Stomach (tissue), 4 donors: ENCODE results near the gene DTNBP1.

Source experiments
- EP300 ChIP-seq: sonication (generic); formaldehyde crosslinking; IDR thresholded peaks from one replicate; pipeline ENCODE4 v1.6.1; 2017; ENCODE audit warnings: antibody characterized with exemption
- POLR2A ChIP-seq, 4 donors: fragments of 450-650 bp; IDR thresholded peaks; one replicate each; pipeline ENCODE4 v1.6.1; 2016; ENCODE audit warnings: antibody characterized with exemption in 4 of 4, control low read depth in 2 of 4, mild to moderate bottlenecking in 1 of 4, moderate library complexity in 1 of 4
- POLR2AphosphoS5 ChIP-seq, 3 donors: sonication (generic); formaldehyde crosslinking; IDR thresholded peaks; one replicate each; pipeline ENCODE4 v1.6.1; 2016; ENCODE audit warnings: antibody characterized with exemption in 3 of 3
- TF ChIP-seq, protein P1 (sequence below), 7 experiments: fragments of 450-650 bp in 4 of 7; fragments of 200-600 bp in 3 of 7; sonication (generic) in 3 of 7; IDR thresholded peaks; one replicate each; pipeline ENCODE4 v1.5.1; 2016 to 2019; ENCODE audit warnings: antibody characterized with exemption in 7 of 7, control low read depth in 2 of 7, mild to moderate bottlenecking in 1 of 7

DNA sequence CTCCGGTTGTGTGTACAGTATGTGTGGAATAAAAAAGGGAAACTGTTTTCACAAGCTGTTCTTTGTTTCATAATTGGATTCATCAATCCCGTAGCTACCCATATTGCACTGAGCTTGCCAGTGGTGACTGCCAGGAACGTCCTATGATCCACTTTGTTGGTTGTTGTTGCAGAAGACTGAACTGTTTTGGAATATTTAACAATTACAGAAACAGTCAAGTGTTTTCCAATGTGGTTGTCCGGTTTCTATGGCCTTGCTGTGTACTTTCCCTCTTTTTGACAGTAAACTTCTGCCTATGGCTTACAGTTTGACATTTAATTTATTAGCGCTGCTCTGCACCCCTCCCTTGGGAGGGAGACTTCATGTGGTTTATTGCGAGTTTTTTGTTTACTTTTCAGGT, 141.2 kb downstream of the DTNBP1 start:
- TF ChIP-seq, protein P1, sequence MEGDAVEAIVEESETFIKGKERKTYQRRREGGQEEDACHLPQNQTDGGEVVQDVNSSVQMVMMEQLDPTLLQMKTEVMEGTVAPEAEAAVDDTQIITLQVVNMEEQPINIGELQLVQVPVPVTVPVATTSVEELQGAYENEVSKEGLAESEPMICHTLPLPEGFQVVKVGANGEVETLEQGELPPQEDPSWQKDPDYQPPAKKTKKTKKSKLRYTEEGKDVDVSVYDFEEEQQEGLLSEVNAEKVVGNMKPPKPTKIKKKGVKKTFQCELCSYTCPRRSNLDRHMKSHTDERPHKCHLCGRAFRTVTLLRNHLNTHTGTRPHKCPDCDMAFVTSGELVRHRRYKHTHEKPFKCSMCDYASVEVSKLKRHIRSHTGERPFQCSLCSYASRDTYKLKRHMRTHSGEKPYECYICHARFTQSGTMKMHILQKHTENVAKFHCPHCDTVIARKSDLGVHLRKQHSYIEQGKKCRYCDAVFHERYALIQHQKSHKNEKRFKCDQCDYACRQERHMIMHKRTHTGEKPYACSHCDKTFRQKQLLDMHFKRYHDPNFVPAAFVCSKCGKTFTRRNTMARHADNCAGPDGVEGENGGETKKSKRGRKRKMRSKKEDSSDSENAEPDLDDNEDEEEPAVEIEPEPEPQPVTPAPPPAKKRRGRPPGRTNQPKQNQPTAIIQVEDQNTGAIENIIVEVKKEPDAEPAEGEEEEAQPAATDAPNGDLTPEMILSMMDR (IDR thresholded peaks at IDR 0.05) = no peak
- TF ChIP-seq POLR2A (IDR thresholded peaks at IDR 0.05) (no peak), POLR2AphosphoS5 (IDR thresholded peaks at IDR 0.05) (peak in 1 of 3 donors; percentile 16), EP300 (no peak)
